ENCODE results near the gene FGR. TPM values are rescaled to one million over a fixed set of nuclear protein-coding genes. Genes with fewer than 3 reads are reported as not detected.

The FGR gene
- total RNA-seq, 1 donor = 0.18 TPM

DNA sequence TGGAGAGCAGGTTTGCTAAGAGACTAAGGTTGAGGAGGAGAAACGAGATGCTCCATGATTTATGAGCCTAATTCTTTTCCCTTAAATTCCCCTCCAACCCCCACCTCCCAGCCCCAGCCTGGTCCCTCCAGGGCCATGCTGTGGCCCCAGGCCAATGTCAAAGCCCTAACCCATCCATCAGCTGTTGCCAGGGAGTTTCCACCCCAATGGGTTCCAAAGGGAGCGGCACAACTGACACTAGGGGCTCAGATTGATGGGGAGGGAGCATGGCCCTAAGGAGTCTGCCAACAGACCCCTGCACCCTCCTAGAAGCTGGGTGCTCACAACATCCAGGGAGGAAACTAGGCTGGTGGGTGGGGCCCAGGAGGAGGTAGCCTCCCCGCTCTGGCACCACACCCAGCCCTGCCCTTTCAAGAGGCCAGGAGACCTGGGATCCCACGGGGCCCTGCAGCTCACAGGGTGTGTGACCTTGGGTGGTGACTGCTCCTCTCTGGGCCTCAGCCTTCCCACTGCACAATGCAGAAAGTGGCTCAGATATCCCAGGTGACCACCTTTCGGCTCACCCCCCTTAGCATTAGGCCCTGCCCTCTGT is 44.0 kb downstream of the FGR start:
- no peak overlapping the region for H3K4me3 ChIP-seq (ENCODE audit: low read depth, low read length)
- TF ChIP-seq, protein P1, sequence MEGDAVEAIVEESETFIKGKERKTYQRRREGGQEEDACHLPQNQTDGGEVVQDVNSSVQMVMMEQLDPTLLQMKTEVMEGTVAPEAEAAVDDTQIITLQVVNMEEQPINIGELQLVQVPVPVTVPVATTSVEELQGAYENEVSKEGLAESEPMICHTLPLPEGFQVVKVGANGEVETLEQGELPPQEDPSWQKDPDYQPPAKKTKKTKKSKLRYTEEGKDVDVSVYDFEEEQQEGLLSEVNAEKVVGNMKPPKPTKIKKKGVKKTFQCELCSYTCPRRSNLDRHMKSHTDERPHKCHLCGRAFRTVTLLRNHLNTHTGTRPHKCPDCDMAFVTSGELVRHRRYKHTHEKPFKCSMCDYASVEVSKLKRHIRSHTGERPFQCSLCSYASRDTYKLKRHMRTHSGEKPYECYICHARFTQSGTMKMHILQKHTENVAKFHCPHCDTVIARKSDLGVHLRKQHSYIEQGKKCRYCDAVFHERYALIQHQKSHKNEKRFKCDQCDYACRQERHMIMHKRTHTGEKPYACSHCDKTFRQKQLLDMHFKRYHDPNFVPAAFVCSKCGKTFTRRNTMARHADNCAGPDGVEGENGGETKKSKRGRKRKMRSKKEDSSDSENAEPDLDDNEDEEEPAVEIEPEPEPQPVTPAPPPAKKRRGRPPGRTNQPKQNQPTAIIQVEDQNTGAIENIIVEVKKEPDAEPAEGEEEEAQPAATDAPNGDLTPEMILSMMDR (IDR thresholded peaks at IDR 0.05; ENCODE audit: insufficient read depth, low read length) = no peak
- DNase-seq (ENCODE audit: low read depth) = no peak

GRCh38 chr1:27589841-27590426 is 45.1 kb downstream of the FGR start:
- TF ChIP-seq, protein P1 (IDR thresholded peaks at IDR 0.05; ENCODE audit: insufficient read depth, low read length) = no peak
- DNase-seq (ENCODE audit: low read depth) = peak; percentile 69
- no peak overlapping the region for H3K4me3 ChIP-seq (ENCODE audit: low read depth, low read length)

GRCh38 chr1:27589441-27589840 is 45.5 kb downstream of the FGR start:
- TF ChIP-seq, protein P1 (IDR thresholded peaks at IDR 0.05; ENCODE audit: insufficient read depth, low read length) = no peak
- H3K4me3 ChIP-seq (ENCODE audit: low read depth, low read length) = no peak overlapping the region
- no peak for DNase-seq (ENCODE audit: low read depth)

GRCh38 chr1:27588256-27589232 is 46.4 kb downstream of the FGR start:
- TF ChIP-seq, protein P1 (IDR thresholded peaks at IDR 0.05; ENCODE audit: insufficient read depth, low read length) = no peak
- H3K4me3 ChIP-seq (ENCODE audit: low read depth, low read length) = no peak overlapping the region
- no peak for DNase-seq (ENCODE audit: low read depth)

- TF ChIP-seq, protein P1 (IDR thresholded peaks at IDR 0.05; ENCODE audit: insufficient read depth, low read length) = no peak
- no peak overlapping the region for H3K4me3 ChIP-seq (ENCODE audit: low read depth, low read length)
- DNase-seq (ENCODE audit: low read depth) = no peak
Measured at GRCh38 chr1:27585684-27586083, 49.3 kb downstream of the FGR start.

DNA sequence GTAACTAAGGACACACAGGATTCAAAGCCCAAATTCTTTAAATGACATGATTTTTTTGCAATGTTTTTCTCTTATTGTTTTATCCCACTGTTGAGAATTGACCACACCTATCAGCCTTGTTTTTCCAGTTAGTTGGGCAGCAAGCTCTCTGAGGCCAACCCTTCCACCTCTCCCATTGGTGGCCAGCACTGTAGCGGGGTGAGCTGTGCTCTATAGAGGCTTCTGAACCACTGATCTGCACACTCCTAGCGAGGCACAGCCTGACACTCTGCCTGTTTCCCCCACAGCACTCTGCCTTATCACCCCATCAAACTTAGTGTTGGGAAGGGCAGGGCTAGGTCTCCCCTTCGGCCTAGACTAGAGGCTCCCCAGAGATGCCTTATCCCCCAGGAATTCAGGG is 50.5 kb downstream of the FGR start:
- H3K4me3 ChIP-seq (ENCODE audit: low read depth, low read length) = no peak overlapping the region
- DNase-seq (ENCODE audit: low read depth) = no peak
- TF ChIP-seq, protein P1 (IDR thresholded peaks at IDR 0.05; ENCODE audit: insufficient read depth, low read length) = no peak
